ENCODE measurements around the gene PIK3CD. TPM values are rescaled to one million over a fixed set of nuclear protein-coding genes. Genes with fewer than 3 reads are reported as not detected.
A peak's percentile ranks its signal among the peaks of the same experiment; 100 is the strongest.

PIK3CD gene
- total and polyA plus RNA-seq, 4 donors = 4.9 to 9.6 (median 7.9) TPM

DNA sequence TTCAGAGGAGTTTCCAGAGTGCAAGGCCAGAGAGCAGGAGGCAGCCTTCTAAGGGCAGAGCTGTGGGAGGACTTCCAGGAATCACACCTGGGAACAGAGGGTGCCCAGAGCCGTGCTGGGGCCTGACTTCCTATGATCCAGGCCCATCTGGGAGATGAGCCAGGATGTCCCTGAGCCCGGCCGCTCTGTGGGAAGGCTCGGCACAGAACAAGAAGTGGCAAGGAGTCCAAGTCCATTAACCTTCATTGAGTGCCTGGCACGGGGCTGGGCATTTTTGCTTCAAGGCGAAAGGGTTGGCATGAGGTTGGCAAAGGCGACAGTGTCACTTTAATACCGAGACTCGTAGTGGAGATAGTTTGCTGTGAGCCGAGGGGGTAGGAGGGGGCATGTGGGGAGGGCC is 44.6 kb upstream of the PIK3CD start:
- no peaks in the 10 kb centered on the region for H3K27me3 ChIP-seq (ENCODE audit: control insufficient read depth, insufficient read depth, low read length)
- peaks cover 22% of the 10 kb centered on the region for H3K4me1 ChIP-seq (ENCODE audit: control insufficient read depth, insufficient read depth, low read length)
- peak in 1 of 6 donors; percentile 67 for DNase-seq (ENCODE audit: low read depth in 4 of 6, low spot score in 6 of 6)
- WGBS (ENCODE audit: insufficient coverage) = 42% methylated on average over 10 of the region's 10 CpGs
- H3K4me3 ChIP-seq (ENCODE audit: low read depth, low read length) = no peak overlapping the region
- H3K27ac ChIP-seq (ENCODE audit: low read depth, low read length) = no peak overlapping the region
- peaks cover 99% of the 10 kb centered on the region for H3K36me3 ChIP-seq (ENCODE audit: control insufficient read depth, insufficient read depth, low read length)
- H3K9me3 ChIP-seq (ENCODE audit: control insufficient read depth, insufficient read depth, low read length) = no peaks in the 10 kb centered on the region

GRCh38 chr1:9607352-9607751 is 44.2 kb upstream of the PIK3CD start:
- DNase-seq (ENCODE audit: low read depth in 4 of 6, low spot score in 6 of 6) = no peak
- no peaks in the 10 kb centered on the region for H3K27me3 ChIP-seq (ENCODE audit: control insufficient read depth, insufficient read depth, low read length)
- no peak overlapping the region for H3K27ac ChIP-seq (ENCODE audit: low read depth, low read length)
- 68% methylated on average over 17 of the region's 19 CpGs for WGBS (ENCODE audit: insufficient coverage)
- H3K4me3 ChIP-seq (ENCODE audit: low read depth, low read length) = no peak overlapping the region
- H3K4me1 ChIP-seq (ENCODE audit: control insufficient read depth, insufficient read depth, low read length) = peaks cover 22% of the 10 kb centered on the region
- H3K36me3 ChIP-seq (ENCODE audit: control insufficient read depth, insufficient read depth, low read length) = peaks cover 99% of the 10 kb centered on the region
- H3K9me3 ChIP-seq (ENCODE audit: control insufficient read depth, insufficient read depth, low read length) = no peaks in the 10 kb centered on the region

- no peak for DNase-seq (ENCODE audit: low read depth in 4 of 6, low spot score in 6 of 6)
- Histone ChIP-seq H3K4me1 (ENCODE audit: control insufficient read depth, insufficient read depth, low read length) (peaks cover 18% of the 10 kb centered on the region), H3K36me3 (ENCODE audit: control insufficient read depth, insufficient read depth, low read length) (peaks cover 98% of the 10 kb centered on the region)
These were observed 41.5 kb upstream of the PIK3CD start for GRCh38 chr1:9609998-9610397.

GRCh38 chr1:9610548-9610947 is 41.0 kb upstream of the PIK3CD start:
- Histone ChIP-seq H3K27ac (ENCODE audit: low read depth, low read length) (no peak overlapping the region), H3K4me1 (ENCODE audit: control insufficient read depth, insufficient read depth, low read length) (peaks cover 22% of the 10 kb centered on the region), H3K9me3 (ENCODE audit: control insufficient read depth, insufficient read depth, low read length) (no peaks in the 10 kb centered on the region), H3K27me3 (ENCODE audit: control insufficient read depth, insufficient read depth, low read length) (no peaks in the 10 kb centered on the region), H3K4me3 (ENCODE audit: low read depth, low read length) (no peak overlapping the region), H3K36me3 (ENCODE audit: control insufficient read depth, insufficient read depth, low read length) (peaks cover 98% of the 10 kb centered on the region)
- WGBS (ENCODE audit: insufficient coverage) = 85% methylated on average over 25 of the region's 25 CpGs
- no peak for DNase-seq (ENCODE audit: low read depth in 4 of 6, low spot score in 6 of 6)

More at GRCh38 chr1:9609998-9610397, 41.5 kb upstream of the PIK3CD start:
- no peaks in the 10 kb centered on the region for H3K27me3 ChIP-seq (ENCODE audit: control insufficient read depth, insufficient read depth, low read length)
- H3K9me3 ChIP-seq (ENCODE audit: control insufficient read depth, insufficient read depth, low read length) = no peaks in the 10 kb centered on the region
- 93% methylated on average over 5 of the region's 5 CpGs for WGBS (ENCODE audit: insufficient coverage)
- H3K4me3 ChIP-seq (ENCODE audit: low read depth, low read length) = no peak overlapping the region
- H3K27ac ChIP-seq (ENCODE audit: low read depth, low read length) = no peak overlapping the region

GRCh38 chr1:9611716-9612115 is 39.8 kb upstream of the PIK3CD start:
- H3K36me3 ChIP-seq (ENCODE audit: control insufficient read depth, insufficient read depth, low read length) = peaks cover 87% of the 10 kb centered on the region
- H3K27me3 ChIP-seq (ENCODE audit: control insufficient read depth, insufficient read depth, low read length) = no peaks in the 10 kb centered on the region
- no peak for DNase-seq (ENCODE audit: low read depth in 4 of 6, low spot score in 6 of 6)
- no peak overlapping the region for H3K27ac ChIP-seq (ENCODE audit: low read depth, low read length)
- H3K4me1 ChIP-seq (ENCODE audit: control insufficient read depth, insufficient read depth, low read length) = peaks cover 18% of the 10 kb centered on the region
- no peak overlapping the region for H3K4me3 ChIP-seq (ENCODE audit: low read depth, low read length)
- H3K9me3 ChIP-seq (ENCODE audit: control insufficient read depth, insufficient read depth, low read length) = no peaks in the 10 kb centered on the region
- WGBS (ENCODE audit: insufficient coverage) = 87% methylated on average over 7 of the region's 13 CpGs

- whole genome bisulfite sequencing (ENCODE audit: insufficient coverage) = 92% methylated on average over 9 of the region's 11 CpGs
- H3K4me3 ChIP-seq (ENCODE audit: low read depth, low read length) = no peak overlapping the region
- peaks cover 81% of the 10 kb centered on the region for H3K36me3 ChIP-seq (ENCODE audit: control insufficient read depth, insufficient read depth, low read length)
- H3K4me1 ChIP-seq (ENCODE audit: control insufficient read depth, insufficient read depth, low read length) = peaks cover 12% of the 10 kb centered on the region
- H3K9me3 ChIP-seq (ENCODE audit: control insufficient read depth, insufficient read depth, low read length) = no peaks in the 10 kb centered on the region
- H3K27ac ChIP-seq (ENCODE audit: low read depth, low read length) = no peak overlapping the region
- no peaks in the 10 kb centered on the region for H3K27me3 ChIP-seq (ENCODE audit: control insufficient read depth, insufficient read depth, low read length)
- no peak for DNase-seq (ENCODE audit: low read depth in 4 of 6, low spot score in 6 of 6)
These were observed 39.2 kb upstream of the PIK3CD start for GRCh38 chr1:9612162-9612845.

- no peak overlapping the region for H3K27ac ChIP-seq (ENCODE audit: low read depth, low read length)
- no peak overlapping the region for H3K4me3 ChIP-seq (ENCODE audit: low read depth, low read length)
- peaks cover 73% of the 10 kb centered on the region for H3K36me3 ChIP-seq (ENCODE audit: control insufficient read depth, insufficient read depth, low read length)
- no peaks in the 10 kb centered on the region for H3K27me3 ChIP-seq (ENCODE audit: control insufficient read depth, insufficient read depth, low read length)
- DNase-seq (ENCODE audit: low read depth in 4 of 6, low spot score in 6 of 6) = no peak
- 91% methylated on average over 17 of the region's 20 CpGs for WGBS (ENCODE audit: insufficient coverage)
- H3K4me1 ChIP-seq (ENCODE audit: control insufficient read depth, insufficient read depth, low read length) = peaks cover 6% of the 10 kb centered on the region
- no peaks in the 10 kb centered on the region for H3K9me3 ChIP-seq (ENCODE audit: control insufficient read depth, insufficient read depth, low read length)
These were observed 38.5 kb upstream of the PIK3CD start for GRCh38 chr1:9612871-9613624.

DNA sequence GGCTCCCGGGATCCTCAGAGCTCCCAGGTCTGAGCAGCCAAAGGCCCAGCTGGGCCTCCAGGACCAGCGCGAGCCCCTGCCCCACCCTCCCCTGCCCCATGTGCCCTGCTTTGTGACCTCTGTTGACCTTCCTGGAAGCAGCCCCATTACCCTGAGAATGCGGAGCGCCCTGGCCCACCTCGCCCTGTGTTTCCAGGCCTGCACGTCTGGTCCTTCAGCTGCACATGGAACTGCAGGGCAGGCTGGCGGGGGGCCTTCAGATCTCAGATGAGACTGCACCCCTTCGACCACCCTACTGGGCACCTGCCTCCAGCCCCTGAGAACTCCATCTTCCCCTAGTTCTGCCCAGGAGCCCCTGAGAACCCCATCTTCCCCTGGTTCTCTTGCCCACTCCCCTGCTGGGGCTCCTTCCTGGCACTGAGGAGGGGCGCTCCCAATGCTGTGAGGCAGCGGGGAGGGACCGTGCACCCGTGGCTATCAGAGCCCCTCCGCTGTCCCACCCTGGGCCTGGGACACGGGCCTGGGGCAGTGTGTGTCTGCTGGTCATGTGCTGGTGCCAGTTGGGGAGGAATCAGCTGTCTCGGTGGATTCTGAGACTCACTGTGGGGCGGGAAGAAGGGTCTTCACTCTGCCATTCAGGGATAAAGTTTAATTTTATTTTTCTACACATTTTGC is 37.8 kb upstream of the PIK3CD start:
- Histone ChIP-seq H3K36me3 (ENCODE audit: control insufficient read depth, insufficient read depth, low read length) (peaks cover 66% of the 10 kb centered on the region), H3K4me1 (ENCODE audit: control insufficient read depth, insufficient read depth, low read length) (peaks cover 8% of the 10 kb centered on the region), H3K9me3 (ENCODE audit: control insufficient read depth, insufficient read depth, low read length) (no peaks in the 10 kb centered on the region), H3K27me3 (ENCODE audit: control insufficient read depth, insufficient read depth, low read length) (no peaks in the 10 kb centered on the region), H3K27ac (ENCODE audit: low read depth, low read length) (no peak overlapping the region), H3K4me3 (ENCODE audit: low read depth, low read length) (no peak overlapping the region)
- DNase-seq (ENCODE audit: low read depth in 4 of 6, low spot score in 6 of 6) = no peak
- 87% methylated on average over 15 of the region's 17 CpGs for WGBS (ENCODE audit: insufficient coverage)

DNA sequence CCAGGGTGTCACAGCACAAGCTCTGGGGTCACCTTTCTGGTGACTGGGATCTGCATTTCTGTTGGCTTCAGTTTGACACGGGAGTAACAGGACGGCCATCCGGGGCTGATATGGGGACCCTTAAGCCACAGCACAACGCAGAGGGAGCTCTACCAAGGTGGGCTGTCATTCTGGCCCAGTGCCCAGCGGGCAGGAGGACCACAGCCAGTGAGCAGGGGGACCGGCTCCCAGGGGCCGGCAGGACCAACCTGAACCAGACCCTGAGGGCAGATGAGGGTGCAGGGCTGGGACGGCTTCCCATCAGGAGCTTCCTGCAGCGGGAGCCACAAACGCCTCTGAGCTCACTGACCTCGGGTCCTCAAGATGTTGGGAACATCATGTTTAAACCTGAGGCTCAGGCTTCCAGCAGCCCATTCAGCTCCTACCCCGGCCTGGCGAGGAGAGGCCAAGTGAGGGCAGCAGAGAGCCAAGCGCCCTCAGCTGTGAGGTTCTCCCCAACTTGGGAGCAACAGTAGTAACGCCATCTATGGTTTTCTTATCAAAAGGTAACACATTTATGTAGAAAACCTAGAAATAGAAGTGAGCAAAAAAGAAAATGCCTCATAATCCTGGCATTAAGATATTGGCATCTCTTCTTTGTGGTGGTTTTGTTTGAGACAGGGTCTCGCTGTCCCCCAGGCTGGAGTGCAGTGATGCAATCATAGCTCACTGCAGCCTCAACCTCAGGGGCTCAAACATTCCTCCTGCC is 36.0 kb upstream of the PIK3CD start:
- DNase-seq (ENCODE audit: low read depth in 4 of 6, low spot score in 6 of 6) = peak in 2 of 6 donors; percentile 49 to 53
- Histone ChIP-seq H3K4me1 (ENCODE audit: control insufficient read depth, insufficient read depth, low read length) (peaks cover 15% of the 10 kb centered on the region), H3K27ac (ENCODE audit: low read depth, low read length) (no peak overlapping the region), H3K27me3 (ENCODE audit: control insufficient read depth, insufficient read depth, low read length) (no peaks in the 10 kb centered on the region), H3K9me3 (ENCODE audit: control insufficient read depth, insufficient read depth, low read length) (no peaks in the 10 kb centered on the region), H3K36me3 (ENCODE audit: control insufficient read depth, insufficient read depth, low read length) (peaks cover 49% of the 10 kb centered on the region), H3K4me3 (ENCODE audit: low read depth, low read length) (no peak overlapping the region)
- WGBS (ENCODE audit: insufficient coverage) = 60% methylated on average over 11 of the region's 16 CpGs
